ENCODE results near the gene TP53. TPM values are rescaled to one million over a fixed set of nuclear protein-coding genes. Genes with fewer than 3 reads are reported as not detected.

Gene TP53
- polyA plus RNA-seq, 3 donors from 2014 or later: 17.0 to 39.7 (median 18.7) TPM

- Mint-ChIP-seq H3K36me3 (peaks cover 12 to 31% (median 30%) of the 10 kb centered on the region in 3 donors), H3K9me3 (peaks cover 0 to 3% (median 0%) of the 10 kb centered on the region in 6 donors), H3K27ac (peak overlapping the region in 1 of 6 donors; percentile 47), H3K27me3 (ENCODE audit: low read depth in 3 of 3) (no peaks in the 10 kb centered on the region), H3K4me1 (peaks cover 0 to 3% of the 10 kb centered on the region in 2 donors), H3K4me3 (no peak overlapping the region)
- DNase-seq: no peak
These were observed 10.8 kb downstream of the TP53 start for GRCh38 chr17:7676533-7676932.

GRCh38 chr17:7674934-7675333, 12.4 kb downstream of the TP53 start:
- no peaks in the 10 kb centered on the region for H3K27me3 Mint-ChIP-seq (ENCODE audit: low read depth in 3 of 3)
- DNase-seq: no peak
- H3K4me1 Mint-ChIP-seq: peaks cover 0 to 2% of the 10 kb centered on the region in 2 donors
- peaks cover 17 to 37% (median 36%) of the 10 kb centered on the region in 3 donors for H3K36me3 Mint-ChIP-seq
- peaks cover 0 to 3% (median 0%) of the 10 kb centered on the region in 6 donors for H3K9me3 Mint-ChIP-seq
- H3K27ac Mint-ChIP-seq: no peak overlapping the region
- no peak overlapping the region for H3K4me3 Mint-ChIP-seq

GRCh38 chr17:7673239-7673638, 14.1 kb downstream of the TP53 start:
- Mint-ChIP-seq H3K4me1 (no peaks in the 10 kb centered on the region), H3K27me3 (ENCODE audit: low read depth in 3 of 3) (peaks cover 0 to 2% (median 0%) of the 10 kb centered on the region in 3 donors), H3K36me3 (peaks cover 17 to 39% (median 36%) of the 10 kb centered on the region in 3 donors), H3K27ac (no peak overlapping the region), H3K9me3 (peaks cover 0 to 3% (median 0%) of the 10 kb centered on the region in 6 donors), H3K4me3 (no peak overlapping the region)
- DNase-seq: no peak

GRCh38 chr17:7668482-7668881, 18.8 kb downstream of the TP53 start:
- Mint-ChIP-seq H3K9me3 (peaks cover 0 to 3% (median 0%) of the 10 kb centered on the region in 6 donors), H3K36me3 (peaks cover 10 to 25% (median 21%) of the 10 kb centered on the region in 3 donors), H3K4me1 (no peaks in the 10 kb centered on the region)

GRCh38 chr17:7667656-7668406, 19.5 kb downstream of the TP53 start:
- Mint-ChIP-seq H3K27ac (peak overlapping the region in 1 of 6 donors; percentile 29), H3K4me1 (no peaks in the 10 kb centered on the region), H3K36me3 (peaks cover 5 to 20% (median 15%) of the 10 kb centered on the region in 3 donors), H3K9me3 (no peaks in the 10 kb centered on the region), H3K27me3 (ENCODE audit: low read depth in 3 of 3) (peaks cover 0 to 2% (median 0%) of the 10 kb centered on the region in 3 donors), H3K4me3 (no peak overlapping the region)
- no peak for DNase-seq

More at GRCh38 chr17:7668482-7668881, 18.8 kb downstream of the TP53 start:
- H3K27me3 Mint-ChIP-seq (ENCODE audit: low read depth in 3 of 3): peaks cover 0 to 2% (median 0%) of the 10 kb centered on the region in 3 donors
- no peak overlapping the region for H3K4me3 Mint-ChIP-seq
- no peak for DNase-seq
- H3K27ac Mint-ChIP-seq: no peak overlapping the region

- H3K27me3 Mint-ChIP-seq (ENCODE audit: low read depth in 3 of 3): peaks cover under 1 to 5% (median 4%) of the 10 kb centered on the region in 3 donors
- H3K4me1 Mint-ChIP-seq: peaks cover 0 to 3% of the 10 kb centered on the region in 2 donors
- no peak overlapping the region for H3K27ac Mint-ChIP-seq
- no peak overlapping the region for H3K4me3 Mint-ChIP-seq
- DNase-seq: no peak
- H3K9me3 Mint-ChIP-seq: no peaks in the 10 kb centered on the region
- peaks cover 0 to 4% (median 0%) of the 10 kb centered on the region in 3 donors for H3K36me3 Mint-ChIP-seq
These were observed 30.2 kb downstream of the TP53 start for GRCh38 chr17:7656958-7657609.

GRCh38 chr17:7655541-7655840, 31.8 kb downstream of the TP53 start:
- no peak overlapping the region for H3K27ac Mint-ChIP-seq

GRCh38 chr17:7654832-7655540, 32.3 kb downstream of the TP53 start:
- no peak overlapping the region for H3K27ac Mint-ChIP-seq
- peaks cover 14 to 18% of the 10 kb centered on the region in 2 donors for H3K4me1 Mint-ChIP-seq
- DNase-seq: no peak
- peaks cover 0 to 4% (median 0%) of the 10 kb centered on the region in 3 donors for H3K36me3 Mint-ChIP-seq
- no peaks in the 10 kb centered on the region for H3K9me3 Mint-ChIP-seq
- no peak overlapping the region for H3K4me3 Mint-ChIP-seq
- peaks cover 9 to 11% (median 10%) of the 10 kb centered on the region in 3 donors for H3K27me3 Mint-ChIP-seq (ENCODE audit: low read depth in 3 of 3)

More at GRCh38 chr17:7655541-7655840, 31.8 kb downstream of the TP53 start:
- Mint-ChIP-seq H3K36me3 (peaks cover 0 to 4% (median 0%) of the 10 kb centered on the region in 3 donors), H3K27me3 (ENCODE audit: low read depth in 3 of 3) (peaks cover 6 to 8% (median 6%) of the 10 kb centered on the region in 3 donors), H3K4me1 (peaks cover 9 to 13% of the 10 kb centered on the region in 2 donors), H3K9me3 (no peaks in the 10 kb centered on the region), H3K4me3 (no peak overlapping the region)
- no peak for DNase-seq

- H3K4me1 Mint-ChIP-seq: peaks cover 17 to 21% of the 10 kb centered on the region in 2 donors
- no peak overlapping the region for H3K27ac Mint-ChIP-seq
- peaks cover 0 to 4% (median 0%) of the 10 kb centered on the region in 3 donors for H3K36me3 Mint-ChIP-seq
- H3K4me3 Mint-ChIP-seq: peak overlapping the region in 4 of 5 donors; percentile 48 to 68 (median 62)
- H3K27me3 Mint-ChIP-seq (ENCODE audit: low read depth in 3 of 3): peaks cover 9 to 21% (median 12%) of the 10 kb centered on the region in 3 donors
- DNase-seq: no peak
- no peaks in the 10 kb centered on the region for H3K9me3 Mint-ChIP-seq
These were observed 34.6 kb downstream of the TP53 start for GRCh38 chr17:7652388-7653356.

- peak overlapping the region; percentile 57 to 87 (median 67) for H3K4me3 Mint-ChIP-seq
- DNase-seq: no peak
- H3K9me3 Mint-ChIP-seq: no peaks in the 10 kb centered on the region
- H3K4me1 Mint-ChIP-seq: peaks cover 17 to 21% of the 10 kb centered on the region in 2 donors
- H3K36me3 Mint-ChIP-seq: no peaks in the 10 kb centered on the region
- no peak overlapping the region for H3K27ac Mint-ChIP-seq
- peaks cover 9 to 19% (median 12%) of the 10 kb centered on the region in 3 donors for H3K27me3 Mint-ChIP-seq (ENCODE audit: low read depth in 3 of 3)
These were observed 35.5 kb downstream of the TP53 start for GRCh38 chr17:7651665-7652387.

GRCh38 chr17:7651097-7651664, 36.1 kb downstream of the TP53 start:
- H3K4me1 Mint-ChIP-seq: peaks cover 17 to 21% of the 10 kb centered on the region in 2 donors
- no peak for DNase-seq
- no peaks in the 10 kb centered on the region for H3K36me3 Mint-ChIP-seq
- H3K9me3 Mint-ChIP-seq: no peaks in the 10 kb centered on the region
- H3K27ac Mint-ChIP-seq: peak overlapping the region in 2 of 6 donors; percentile 31 to 57
- H3K27me3 Mint-ChIP-seq (ENCODE audit: low read depth in 3 of 3): peaks cover 9 to 20% (median 14%) of the 10 kb centered on the region in 3 donors
- peak overlapping the region; percentile 76 to 88 (median 84) for H3K4me3 Mint-ChIP-seq

All from immature natural killer cell (primary cell).